GM18526 (cell line): Measurements from ENCODE around the gene ZNF737.
A peak's percentile ranks its signal among the peaks of the same experiment; 100 is the strongest.

Experiments used
- POLR2A ChIP-seq: IDR thresholded peaks from 3 replicates; pipeline ENCODE4 v1.6.1; 2011; ENCODE audit not compliant: insufficient read length; ENCODE audit errors: extremely low read depth

Gene ZNF737

GRCh38 chr19:20565321-20566018 lies at the start of gene ZNF737:
Gene ZNF737 (minus strand): TSS chr19:20565781. CDS start chr19:20565640, 141 bp downstream.
- TF ChIP-seq POLR2A = peak; percentile 85

- no peak for TF ChIP-seq POLR2A
Observed at GRCh38 chr19:20612711-20613316, 47.2 kb upstream of the ZNF737 start.

DNA sequence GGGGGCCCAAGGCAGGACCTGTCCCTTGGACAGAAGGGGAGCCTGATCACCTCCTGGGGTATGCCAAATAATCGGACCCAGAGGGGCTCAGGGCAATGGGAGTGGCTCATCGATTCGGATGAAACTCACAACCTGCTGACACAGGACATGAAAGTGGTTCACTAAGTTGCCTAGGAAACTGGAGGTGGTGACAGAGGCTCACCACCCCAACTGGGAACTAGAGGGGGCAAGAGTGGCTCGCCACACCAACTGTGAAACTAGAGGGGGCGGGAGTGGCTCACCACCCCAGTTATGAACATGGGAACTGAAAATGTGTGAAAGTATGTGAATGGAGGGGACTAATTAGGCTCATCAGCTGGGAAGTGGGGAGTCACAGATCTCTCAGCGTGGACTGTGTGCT lies 46.3 kb upstream of the ZNF737 start:
- no peak for TF ChIP-seq POLR2A

DNA sequence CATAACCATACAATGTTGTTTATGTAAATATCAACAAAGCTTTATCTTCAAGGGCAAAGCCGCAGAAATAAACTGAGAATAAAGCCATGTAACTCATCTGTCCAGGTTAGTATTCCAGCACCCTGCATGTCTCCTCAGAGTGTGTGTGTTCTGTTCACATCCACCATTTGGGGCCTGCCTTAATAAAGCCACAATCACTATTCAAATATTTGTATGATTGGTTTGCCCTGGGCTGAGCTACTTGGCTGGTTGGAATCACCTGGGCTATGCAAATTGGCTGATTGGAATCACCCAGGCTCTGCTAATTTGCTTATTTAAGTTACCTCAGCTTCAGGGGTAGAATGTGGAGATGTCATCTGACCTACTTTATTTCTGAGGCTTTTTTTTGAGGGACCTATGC lies 42.4 kb upstream of the ZNF737 start:
- TF ChIP-seq POLR2A = no peak

- TF ChIP-seq POLR2A = no peak
Observed at GRCh38 chr19:20558571-20558970, 7.0 kb downstream of the ZNF737 start.

GRCh38 chr19:20558011-20558410 lies 7.6 kb downstream of the ZNF737 start:
- no peak for TF ChIP-seq POLR2A

DNA sequence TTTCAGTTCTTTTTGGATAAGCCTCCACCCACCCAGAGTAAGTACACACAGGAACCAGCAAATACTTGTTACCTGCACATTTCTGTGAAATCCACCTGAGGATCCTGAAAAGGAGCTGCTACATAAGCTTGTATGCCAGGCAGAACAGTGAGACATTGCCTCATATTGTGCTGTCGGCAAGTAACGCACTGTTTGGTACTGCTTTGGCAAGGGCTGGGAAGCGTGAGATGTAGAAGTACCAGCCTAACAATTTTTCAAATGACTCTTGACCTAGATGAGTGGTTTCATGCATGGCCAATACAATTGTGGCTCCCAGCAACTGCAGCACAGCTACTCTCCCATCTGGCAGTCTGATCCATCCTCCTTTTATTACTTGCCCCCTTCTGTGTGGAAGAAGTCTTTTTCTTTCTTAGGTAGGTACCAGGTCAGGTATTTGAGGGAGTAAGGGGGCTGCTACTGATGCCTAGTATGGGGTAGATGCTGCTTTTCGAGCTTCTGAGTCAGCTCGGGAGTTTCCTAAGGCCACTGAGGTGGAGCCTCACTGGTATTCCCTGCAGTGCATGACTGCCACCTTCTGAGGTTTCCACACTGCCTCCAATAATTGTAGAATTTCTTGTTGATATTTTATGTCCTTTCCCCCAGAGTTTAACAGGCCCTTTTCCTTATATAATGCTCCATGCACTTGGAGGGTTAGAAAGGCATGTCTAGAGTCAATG lies 52.2 kb downstream of the ZNF737 start:
- TF ChIP-seq POLR2A = no peak

- TF ChIP-seq POLR2A = no peak
Observed at GRCh38 chr19:20503476-20503875, 62.1 kb downstream of the ZNF737 start.
